T-helper 1 cell treated with Interleukin-12 subunit alpha and Interleukin-12 subunit beta and Interleukin-4 antibody, amounts not matched to agents 30 μg/mL and 1 μg/mL, for 36 hours (primary cell): Measurements from ENCODE around the gene RSAD2.

Experiments
- H3K27ac Mint-ChIP-seq: one replicate; pipeline ENCODE4 v1.8.0; 2021; ENCODE audit warnings: mild to moderate bottlenecking, mixed read lengths
- H3K27me3 Mint-ChIP-seq: one replicate; pipeline ENCODE4 v1.8.0; 2021; ENCODE audit warnings: low read depth, mixed read lengths
- H3K36me3 Mint-ChIP-seq: one replicate; pipeline ENCODE4 v1.8.0; 2021; ENCODE audit warnings: low read depth, mixed read lengths
- H3K4me1 Mint-ChIP-seq: one replicate; pipeline ENCODE4 v1.8.0; 2021; ENCODE audit warnings: low read depth, mixed read lengths
- H3K4me3 Mint-ChIP-seq: one replicate; pipeline ENCODE4 v1.8.0; 2021; ENCODE audit warnings: mild to moderate bottlenecking, moderate library complexity, mixed read lengths
- H3K9me3 Mint-ChIP-seq: one replicate; pipeline ENCODE4 v1.8.0; 2021; ENCODE audit warnings: mixed read lengths

RSAD2 gene

DNA sequence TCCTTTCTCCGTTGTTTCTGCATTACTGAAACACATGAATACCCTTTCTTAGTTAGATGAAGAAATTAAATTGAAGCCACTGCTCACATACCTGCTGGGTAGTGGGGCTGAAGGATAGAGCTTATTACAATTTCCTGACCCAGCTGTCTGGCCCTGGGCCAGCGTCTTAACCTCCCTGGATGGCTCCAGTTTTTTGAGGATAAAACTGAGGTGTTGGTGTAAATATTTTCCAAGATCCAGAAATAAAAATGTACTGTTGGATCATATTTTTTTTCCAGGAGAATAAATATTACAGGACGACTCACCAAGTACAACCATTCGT lies 43.1 kb downstream of the RSAD2 start:
- H3K36me3 Mint-ChIP-seq, result peaks cover 24% of the 10 kb centered on the region
- no peak overlapping the region for H3K27ac Mint-ChIP-seq
- no peak overlapping the region for H3K4me3 Mint-ChIP-seq
- peaks cover 40% of the 10 kb centered on the region for H3K4me1 Mint-ChIP-seq
- peaks cover 8% of the 10 kb centered on the region for H3K27me3 Mint-ChIP-seq
- no peaks in the 10 kb centered on the region for H3K9me3 Mint-ChIP-seq

DNA sequence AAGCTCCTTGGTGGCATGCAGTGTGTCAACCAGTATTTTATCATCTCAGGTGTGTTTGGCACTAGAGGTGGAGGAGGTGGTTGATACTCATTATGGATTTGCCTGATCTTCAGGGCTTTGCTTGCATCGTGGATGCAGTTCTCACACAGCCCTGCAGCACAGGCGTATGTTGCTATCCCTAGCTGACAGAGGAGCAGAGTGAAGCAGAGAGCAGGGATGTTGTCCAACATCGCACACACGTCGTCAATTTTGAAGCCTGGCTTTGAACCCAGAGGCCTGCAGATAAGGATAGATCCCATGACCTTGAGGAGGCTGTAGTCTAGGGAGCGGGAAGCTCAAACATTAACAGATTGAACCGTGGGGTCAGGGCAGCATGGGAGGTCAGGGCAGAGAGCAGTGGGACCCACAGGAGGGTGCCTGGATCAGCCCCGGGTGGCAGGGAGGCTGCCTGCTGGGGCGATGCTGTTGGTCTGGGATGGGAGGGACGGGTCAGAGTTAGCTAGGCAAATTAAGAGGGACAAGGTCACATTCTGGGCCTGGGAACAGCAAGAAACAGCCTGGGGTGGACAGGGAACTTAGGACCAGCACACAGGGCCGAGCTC lies 43.8 kb downstream of the RSAD2 start:
- peaks cover 28% of the 10 kb centered on the region for H3K36me3 Mint-ChIP-seq
- H3K27ac Mint-ChIP-seq, result no peak overlapping the region
- peaks cover 4% of the 10 kb centered on the region for H3K27me3 Mint-ChIP-seq

DNA sequence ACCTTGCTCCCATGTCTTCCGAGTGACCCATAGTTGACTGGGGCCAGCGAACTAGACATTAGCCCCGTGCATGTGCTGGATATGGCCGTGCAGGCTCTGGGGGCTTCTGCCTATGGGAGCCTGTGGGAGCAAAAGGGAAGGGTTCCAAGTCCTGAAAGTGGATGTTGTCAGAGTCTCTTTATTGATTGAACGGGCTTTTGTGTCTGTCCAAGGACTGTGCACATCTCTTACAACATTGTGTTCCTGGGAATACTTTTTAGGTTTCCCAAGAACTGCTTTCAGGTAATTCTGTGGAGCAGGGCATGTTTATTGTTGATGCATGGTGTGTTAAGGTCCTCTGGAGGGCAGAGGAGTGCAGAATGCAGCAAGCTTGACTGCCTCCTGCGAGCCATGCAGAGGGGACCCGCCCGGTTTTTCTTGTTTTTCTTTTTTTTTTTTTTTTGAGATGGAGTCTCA lies 44.7 kb downstream of the RSAD2 start:
- peaks cover 4% of the 10 kb centered on the region for H3K27me3 Mint-ChIP-seq
- H3K27ac Mint-ChIP-seq, result no peak overlapping the region
- peaks cover 37% of the 10 kb centered on the region for H3K36me3 Mint-ChIP-seq
- no peak overlapping the region for H3K4me3 Mint-ChIP-seq
- peaks cover 13% of the 10 kb centered on the region for H3K9me3 Mint-ChIP-seq
- H3K4me1 Mint-ChIP-seq, result peaks cover 33% of the 10 kb centered on the region

More for the DNA sequence above, 43.8 kb downstream of the RSAD2 start:
- H3K4me1 Mint-ChIP-seq, result peaks cover 36% of the 10 kb centered on the region
- H3K9me3 Mint-ChIP-seq, result peaks cover 5% of the 10 kb centered on the region
- H3K4me3 Mint-ChIP-seq, result no peak overlapping the region

DNA sequence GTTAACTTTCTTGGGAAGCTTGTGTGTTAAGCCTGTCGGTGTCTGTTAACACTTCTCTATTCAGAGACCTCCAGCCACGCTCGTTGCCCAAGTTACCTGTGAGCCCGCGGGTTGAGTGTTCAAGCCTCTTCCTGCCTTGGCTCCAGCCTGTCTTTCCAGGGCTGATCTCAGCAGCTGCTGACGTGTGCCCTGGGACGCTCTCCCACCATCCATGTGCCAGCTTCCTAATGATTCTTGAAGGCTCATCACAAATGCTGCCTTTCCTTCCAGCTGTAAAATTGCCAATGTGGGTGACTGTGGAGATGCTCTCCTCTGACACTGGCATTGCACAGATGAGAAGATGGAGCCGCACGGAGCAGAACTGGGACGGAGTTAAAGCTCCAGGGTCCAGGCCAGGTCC lies 45.7 kb downstream of the RSAD2 start:
- Mint-ChIP-seq H3K27ac (no peak overlapping the region), H3K36me3 (peaks cover 45% of the 10 kb centered on the region)

DNA sequence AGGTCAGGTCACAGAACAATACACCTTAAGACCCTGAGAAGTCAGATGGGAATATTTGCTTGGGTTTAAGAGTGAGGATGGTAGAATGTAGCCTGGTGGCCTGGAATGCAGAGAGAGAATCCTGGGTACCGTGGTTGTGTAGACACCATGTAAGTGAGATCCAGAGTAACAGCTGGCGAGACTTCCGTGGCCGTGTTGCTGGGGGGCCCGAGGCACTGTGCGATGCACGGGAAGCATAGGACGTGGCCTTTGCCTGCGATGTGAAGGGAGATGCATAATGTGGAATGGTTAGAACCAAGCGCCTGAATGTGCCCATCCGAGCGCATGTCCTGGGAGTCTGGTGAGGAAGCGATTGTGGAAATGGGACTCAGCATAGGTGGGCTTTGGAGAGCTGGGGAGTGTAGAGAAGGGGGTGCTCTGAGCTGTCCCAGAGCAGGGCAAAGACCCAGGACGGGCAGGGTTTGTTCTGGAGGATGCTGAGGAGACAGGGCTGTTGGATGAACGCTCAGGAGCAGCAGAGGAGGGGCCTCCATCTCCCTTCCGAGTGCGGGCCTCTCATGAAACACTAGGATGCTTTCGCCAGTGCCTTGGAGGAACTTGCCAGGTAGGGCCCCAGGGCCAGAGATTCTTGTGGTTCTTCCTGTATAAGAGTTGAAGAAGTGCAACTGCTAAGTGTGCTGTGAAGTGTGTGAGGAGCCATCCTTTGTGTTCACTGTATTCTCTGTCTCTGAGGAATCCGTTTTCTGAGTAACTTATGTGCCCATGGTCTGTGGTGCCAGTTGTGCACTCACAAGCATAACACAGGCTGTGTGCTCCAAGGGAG lies 46.7 kb downstream of the RSAD2 start:
- no peak overlapping the region for H3K27ac Mint-ChIP-seq
- peaks cover 36% of the 10 kb centered on the region for H3K4me1 Mint-ChIP-seq
- peaks cover 24% of the 10 kb centered on the region for H3K9me3 Mint-ChIP-seq
- no peak overlapping the region for H3K4me3 Mint-ChIP-seq
- no peaks in the 10 kb centered on the region for H3K27me3 Mint-ChIP-seq
- H3K36me3 Mint-ChIP-seq, result peaks cover 48% of the 10 kb centered on the region

More for the DNA sequence above, 45.7 kb downstream of the RSAD2 start:
- Mint-ChIP-seq H3K27me3 (peaks cover 4% of the 10 kb centered on the region), H3K4me3 (no peak overlapping the region), H3K9me3 (peaks cover 18% of the 10 kb centered on the region), H3K4me1 (peaks cover 35% of the 10 kb centered on the region)

DNA sequence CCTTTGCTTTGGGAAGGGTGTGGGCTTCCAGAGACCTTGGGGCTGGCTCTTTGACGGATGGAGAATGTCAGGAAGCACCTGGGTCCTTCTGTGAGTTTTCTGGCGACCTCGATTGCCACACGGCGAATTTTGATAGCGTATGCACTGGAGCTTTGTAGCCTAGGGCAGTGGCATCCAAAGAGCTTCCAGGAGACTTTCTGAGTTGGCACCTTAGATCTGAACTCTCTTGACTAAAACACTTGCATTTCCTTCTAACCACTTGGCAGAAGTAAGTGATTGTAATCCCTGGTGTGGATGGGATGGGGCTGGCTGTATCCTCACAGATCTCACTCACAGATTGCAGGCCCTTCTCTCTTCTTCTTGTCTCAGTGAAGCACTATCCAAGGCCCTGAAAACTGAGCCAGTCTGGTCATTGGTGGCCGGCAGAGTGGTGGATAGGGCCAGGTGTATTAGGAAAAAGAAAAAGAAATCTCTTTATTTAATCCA lies 47.4 kb downstream of the RSAD2 start:
- H3K4me3 Mint-ChIP-seq, result no peak overlapping the region
- H3K27ac Mint-ChIP-seq, result no peak overlapping the region
- H3K36me3 Mint-ChIP-seq, result peaks cover 50% of the 10 kb centered on the region
- H3K9me3 Mint-ChIP-seq, result peaks cover 24% of the 10 kb centered on the region
- H3K4me1 Mint-ChIP-seq, result peaks cover 35% of the 10 kb centered on the region
- no peaks in the 10 kb centered on the region for H3K27me3 Mint-ChIP-seq

DNA sequence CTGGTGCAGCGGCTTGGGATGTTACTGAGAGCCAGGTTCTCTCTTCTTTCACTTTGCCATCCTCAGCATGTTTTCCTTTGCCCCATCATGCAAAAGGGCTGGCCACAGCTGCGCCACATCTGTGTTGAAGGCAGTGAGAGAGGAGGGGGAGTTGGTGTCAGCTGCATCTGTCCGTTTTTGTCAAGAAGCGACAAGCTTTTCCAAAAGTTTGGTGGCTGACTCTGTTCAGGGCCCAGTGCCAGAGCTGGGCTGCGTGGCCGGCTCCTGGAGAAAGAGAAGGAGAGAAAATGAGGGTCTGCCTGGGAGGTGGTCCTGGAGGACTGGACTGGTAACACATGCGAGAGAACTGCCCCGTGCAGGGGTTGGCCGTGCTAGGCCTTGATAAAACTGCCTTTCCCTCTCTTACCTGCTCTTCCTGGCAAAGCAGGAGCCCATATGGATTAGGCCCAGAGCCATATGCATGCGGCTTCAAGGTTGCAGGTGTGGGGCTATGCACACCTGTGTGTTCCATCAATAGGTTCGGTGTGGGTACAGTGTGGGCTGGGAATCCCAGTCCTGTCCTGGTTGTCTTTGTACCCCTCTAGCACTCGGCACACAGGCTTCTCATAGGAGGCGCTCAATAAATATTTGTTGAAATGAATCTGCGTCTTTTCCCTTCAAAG lies 48.6 kb downstream of the RSAD2 start:
- peaks cover 24% of the 10 kb centered on the region for H3K9me3 Mint-ChIP-seq
- H3K4me3 Mint-ChIP-seq, result no peak overlapping the region
- no peaks in the 10 kb centered on the region for H3K27me3 Mint-ChIP-seq
- no peak overlapping the region for H3K27ac Mint-ChIP-seq
- H3K4me1 Mint-ChIP-seq, result peaks cover 30% of the 10 kb centered on the region
- H3K36me3 Mint-ChIP-seq, result peaks cover 50% of the 10 kb centered on the region

DNA sequence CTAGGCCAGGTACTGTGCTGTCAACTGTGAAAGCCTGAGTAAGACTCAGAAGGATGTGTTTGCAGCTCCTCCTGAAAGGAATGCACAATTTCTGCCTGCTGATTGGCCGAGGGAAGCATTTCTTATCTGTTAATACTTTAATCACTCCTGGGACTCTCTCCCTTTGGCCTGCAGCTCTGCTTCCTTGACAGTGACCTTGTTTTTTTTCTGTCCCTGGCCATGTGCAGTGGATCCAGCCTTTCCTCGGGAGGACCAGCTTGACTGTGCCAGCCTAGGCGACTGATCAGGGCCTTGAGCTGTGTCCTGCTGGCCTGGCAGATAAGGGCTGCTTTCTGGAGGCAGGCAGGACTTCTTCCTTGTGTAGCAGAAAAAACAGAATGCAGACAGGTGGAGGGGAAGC lies 49.6 kb downstream of the RSAD2 start:
- Mint-ChIP-seq H3K4me1 (peaks cover 26% of the 10 kb centered on the region), H3K27ac (no peak overlapping the region), H3K9me3 (peaks cover 30% of the 10 kb centered on the region), H3K27me3 (no peaks in the 10 kb centered on the region), H3K36me3 (peaks cover 54% of the 10 kb centered on the region), H3K4me3 (no peak overlapping the region)

DNA sequence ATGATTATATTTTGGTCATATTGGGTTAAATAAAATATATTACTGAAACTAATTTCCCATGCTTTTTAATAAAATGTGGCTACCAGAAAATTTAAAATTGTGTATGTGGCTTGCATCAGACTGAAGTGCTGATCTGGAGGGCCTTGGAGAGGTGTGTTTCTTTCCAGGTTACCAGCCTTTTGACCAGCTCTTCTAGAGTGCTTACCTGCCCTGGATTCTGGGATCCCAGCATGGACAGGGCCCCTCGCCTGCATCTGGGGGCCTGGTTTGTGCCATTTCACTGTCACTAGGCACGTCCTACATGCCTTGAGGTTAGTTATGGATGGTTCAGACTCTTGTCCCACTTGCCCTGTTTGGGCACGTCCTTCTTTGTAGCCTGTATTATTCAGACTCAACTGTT lies 50.2 kb downstream of the RSAD2 start:
- H3K4me3 Mint-ChIP-seq, result no peak overlapping the region
- peaks cover 32% of the 10 kb centered on the region for H3K9me3 Mint-ChIP-seq
- no peak overlapping the region for H3K27ac Mint-ChIP-seq
- peaks cover 54% of the 10 kb centered on the region for H3K36me3 Mint-ChIP-seq
- H3K4me1 Mint-ChIP-seq, result peaks cover 26% of the 10 kb centered on the region
- no peaks in the 10 kb centered on the region for H3K27me3 Mint-ChIP-seq

DNA sequence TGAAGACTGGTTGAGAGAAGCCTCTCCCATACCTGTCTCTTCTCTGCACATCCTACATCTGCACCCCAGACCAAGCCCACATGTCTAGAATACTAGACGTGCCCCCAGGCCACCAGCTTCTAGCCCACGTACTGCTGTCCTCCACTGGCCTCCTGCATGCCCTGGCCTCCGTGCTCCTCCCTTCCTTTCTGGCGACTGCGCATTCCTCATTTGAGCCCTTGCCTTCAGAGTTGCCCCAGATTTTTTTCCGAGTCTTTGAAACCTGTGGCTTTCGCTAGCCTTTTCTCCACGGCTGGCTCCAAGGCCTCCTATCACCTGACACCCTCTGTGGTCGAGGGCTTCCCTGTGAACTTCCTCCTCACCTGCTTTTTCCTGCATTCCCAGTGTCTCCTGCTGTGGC lies 50.9 kb downstream of the RSAD2 start:
- H3K36me3 Mint-ChIP-seq, result peaks cover 54% of the 10 kb centered on the region
- peaks cover 29% of the 10 kb centered on the region for H3K4me1 Mint-ChIP-seq
- H3K4me3 Mint-ChIP-seq, result no peak overlapping the region
- H3K27ac Mint-ChIP-seq, result peak overlapping the region; percentile 17
- no peaks in the 10 kb centered on the region for H3K27me3 Mint-ChIP-seq
- peaks cover 32% of the 10 kb centered on the region for H3K9me3 Mint-ChIP-seq

DNA sequence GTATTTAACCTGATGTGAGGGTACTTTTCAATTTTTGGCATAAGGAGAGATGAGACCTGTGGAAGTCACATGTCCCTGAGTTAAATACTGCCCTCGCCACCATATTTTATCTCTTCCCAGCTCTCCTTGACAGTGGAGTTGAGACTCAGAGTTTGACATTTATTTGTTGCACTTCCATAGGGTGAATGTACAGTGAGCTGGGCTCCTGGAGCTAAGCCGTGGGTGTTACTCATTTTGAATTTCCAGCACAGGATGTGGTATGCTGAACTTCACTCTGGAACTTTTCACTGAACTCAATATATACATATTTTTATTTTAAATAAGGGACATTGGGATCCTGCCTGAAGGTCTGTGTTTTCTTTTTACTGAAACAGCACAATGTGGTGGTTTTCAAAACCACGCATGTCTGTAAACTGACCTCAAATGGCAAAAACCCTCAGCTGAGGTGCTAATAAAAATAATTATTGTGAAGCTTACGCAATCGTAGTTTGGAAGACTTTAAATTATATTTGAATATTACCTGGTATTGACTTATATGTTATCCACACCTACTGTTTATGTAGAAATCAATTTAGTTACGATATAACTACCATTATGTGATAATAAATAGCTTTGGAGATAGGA lies 51.7 kb downstream of the RSAD2 start:
- H3K4me3 Mint-ChIP-seq, result no peak overlapping the region
- H3K27ac Mint-ChIP-seq, result no peak overlapping the region
- peaks cover 32% of the 10 kb centered on the region for H3K9me3 Mint-ChIP-seq
- peaks cover 25% of the 10 kb centered on the region for H3K4me1 Mint-ChIP-seq
- H3K36me3 Mint-ChIP-seq, result peaks cover 47% of the 10 kb centered on the region
- no peaks in the 10 kb centered on the region for H3K27me3 Mint-ChIP-seq

DNA sequence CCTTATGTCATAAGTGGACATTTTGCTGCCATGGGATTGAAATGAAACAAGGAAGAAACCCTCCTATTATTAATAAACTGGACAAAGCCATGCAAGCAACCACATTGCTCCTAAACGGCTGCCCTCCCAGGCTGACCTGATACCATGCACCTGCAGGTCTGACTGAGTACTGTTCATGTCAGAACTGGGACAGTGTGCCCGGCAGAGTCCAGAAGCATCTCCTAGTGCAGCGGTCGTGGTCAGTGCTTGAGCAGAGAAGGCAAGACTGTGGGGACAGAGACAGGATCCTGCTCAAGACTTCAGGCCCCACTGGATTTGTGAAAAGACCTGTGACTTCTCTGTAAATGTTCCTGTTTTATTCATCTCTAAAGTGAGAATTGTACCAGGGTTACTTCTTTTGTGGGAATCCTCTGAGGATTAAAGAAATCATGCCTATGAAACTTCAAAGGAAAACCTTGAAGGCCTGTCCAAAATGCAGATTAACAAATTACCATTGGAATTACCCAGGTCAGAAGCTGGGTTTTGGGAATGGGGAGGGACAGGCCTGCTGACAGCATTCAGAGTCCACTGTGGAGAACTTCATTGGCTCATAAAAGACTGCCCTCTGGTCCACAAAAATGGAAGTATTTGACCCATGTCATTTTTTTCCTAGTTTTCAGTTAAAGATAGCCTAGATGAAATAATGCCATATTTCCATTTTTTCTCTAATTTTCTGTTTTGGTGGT lies 53.5 kb downstream of the RSAD2 start:
- H3K4me1 Mint-ChIP-seq, result peaks cover 24% of the 10 kb centered on the region
- H3K9me3 Mint-ChIP-seq, result peaks cover 31% of the 10 kb centered on the region
- peaks cover 42% of the 10 kb centered on the region for H3K36me3 Mint-ChIP-seq
- no peak overlapping the region for H3K27ac Mint-ChIP-seq
- no peaks in the 10 kb centered on the region for H3K27me3 Mint-ChIP-seq
- no peak overlapping the region for H3K4me3 Mint-ChIP-seq

DNA sequence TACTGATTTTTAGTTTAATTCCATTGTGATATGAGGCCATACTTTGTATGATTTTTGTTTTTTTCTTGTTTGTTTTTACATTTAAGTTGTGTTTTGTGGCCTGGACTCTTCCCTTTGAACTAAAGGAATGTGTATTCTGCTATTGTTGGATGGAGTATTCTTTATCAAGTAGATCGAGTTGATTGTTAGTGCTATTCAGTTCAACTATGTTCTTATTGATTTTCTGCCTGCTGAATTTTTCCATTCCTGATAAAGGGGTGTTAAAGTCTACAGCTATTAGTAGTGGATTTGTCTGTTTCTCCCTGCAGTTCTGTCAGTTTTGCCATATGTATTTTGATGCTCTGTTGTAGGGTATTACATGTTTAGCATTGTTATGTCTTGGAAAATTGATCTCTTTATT lies 54.2 kb downstream of the RSAD2 start:
- H3K27ac Mint-ChIP-seq, result no peak overlapping the region
- no peaks in the 10 kb centered on the region for H3K27me3 Mint-ChIP-seq
- peaks cover 35% of the 10 kb centered on the region for H3K36me3 Mint-ChIP-seq
- H3K4me1 Mint-ChIP-seq, result peaks cover 24% of the 10 kb centered on the region
- no peak overlapping the region for H3K4me3 Mint-ChIP-seq
- H3K9me3 Mint-ChIP-seq, result peaks cover 24% of the 10 kb centered on the region

DNA sequence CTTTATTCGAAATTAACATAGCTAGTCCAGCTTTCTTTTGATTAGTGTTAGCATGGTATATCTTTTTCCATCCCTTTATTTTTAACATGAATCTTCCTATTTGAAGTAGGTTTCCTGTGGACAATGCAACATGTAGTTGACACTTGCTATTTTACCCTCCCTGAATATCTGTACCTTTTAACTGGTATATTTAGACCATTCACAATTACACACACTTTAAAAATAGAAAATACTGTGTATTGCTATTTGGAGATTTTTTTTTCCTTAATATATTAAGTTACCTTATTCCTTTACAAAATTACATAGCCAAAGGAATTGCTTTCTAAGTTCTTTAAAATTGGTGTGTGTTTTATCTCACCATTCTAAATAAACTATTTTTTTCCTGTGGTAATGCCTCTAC lies 54.6 kb downstream of the RSAD2 start:
- H3K4me1 Mint-ChIP-seq, result peaks cover 24% of the 10 kb centered on the region
- no peak overlapping the region for H3K4me3 Mint-ChIP-seq
- H3K27ac Mint-ChIP-seq, result no peak overlapping the region
- H3K27me3 Mint-ChIP-seq, result no peaks in the 10 kb centered on the region
- peaks cover 30% of the 10 kb centered on the region for H3K36me3 Mint-ChIP-seq
- H3K9me3 Mint-ChIP-seq, result peaks cover 20% of the 10 kb centered on the region
